Subcutaneous adipose tissue (tissue), 4 donors: Measurements from ENCODE around the gene PCSK6. TPM values are rescaled to one million over a fixed set of nuclear protein-coding genes. Genes with fewer than 3 reads are reported as not detected.

Experiments
- total RNA-seq, 4 donors: library from RNA; depleted of rRNA; stranded (reverse); fragments of >200 nt; gene quantifications; one replicate each; pipeline ENCODE4 v1.1.0, GENCODE V29; 2016
- TF ChIP-seq, protein P1 (sequence below): fragments of 450-650 bp; IDR thresholded peaks from one replicate; pipeline ENCODE4 v1.5.1; 2016; ENCODE audit warnings: low read depth, mild to moderate bottlenecking, control low read depth, antibody characterized with exemption, moderate library complexity

PCSK6 gene
- total RNA-seq, 4 donors from 2014 or later, result 4.4 to 8.7 (median 5.9) TPM

DNA sequence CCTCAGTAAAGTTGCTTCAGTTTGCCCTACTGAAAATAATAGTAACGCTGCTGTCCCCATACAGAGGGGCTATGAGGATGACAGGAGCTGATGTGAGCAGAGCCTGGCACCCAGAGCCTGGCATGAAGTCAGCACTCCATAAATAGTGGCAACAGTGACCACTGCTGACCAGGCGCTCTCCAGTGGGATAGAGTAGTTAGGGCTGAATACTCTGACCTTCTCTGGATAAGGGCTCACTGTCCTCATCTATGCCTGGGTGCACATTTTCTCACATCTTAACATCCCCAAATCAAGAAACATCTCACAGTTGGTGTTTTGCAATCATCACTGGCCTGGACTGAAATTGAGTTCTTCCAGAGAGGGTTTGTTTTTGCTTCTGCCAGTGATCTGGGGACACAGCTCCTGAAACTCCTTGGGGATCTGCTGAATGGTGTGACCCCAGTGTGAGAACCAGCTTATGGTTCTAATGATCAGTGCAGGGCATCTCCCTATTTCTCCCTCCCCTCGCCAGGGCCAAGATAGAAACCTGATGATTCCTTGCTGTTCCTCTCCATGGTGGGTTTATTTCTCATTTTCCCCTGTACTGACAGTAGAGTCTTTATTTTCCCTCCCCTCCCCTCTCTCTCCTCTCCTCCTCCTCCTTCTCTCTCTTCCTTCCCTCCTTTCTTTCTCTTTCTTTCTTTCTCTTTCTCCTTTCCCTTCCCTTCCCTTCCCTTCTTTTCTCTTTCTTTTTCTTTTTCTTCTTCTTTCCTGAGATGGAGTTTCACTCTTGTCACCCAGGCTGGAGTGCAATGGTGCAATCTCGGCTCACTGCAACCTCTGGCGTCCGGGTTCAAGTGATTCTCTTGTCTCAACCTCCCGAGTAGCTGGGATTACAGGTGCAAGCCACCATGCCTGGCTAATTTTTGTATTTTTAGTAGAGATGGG, 3.5 kb upstream of the PCSK6 start:
- TF ChIP-seq, protein P1, sequence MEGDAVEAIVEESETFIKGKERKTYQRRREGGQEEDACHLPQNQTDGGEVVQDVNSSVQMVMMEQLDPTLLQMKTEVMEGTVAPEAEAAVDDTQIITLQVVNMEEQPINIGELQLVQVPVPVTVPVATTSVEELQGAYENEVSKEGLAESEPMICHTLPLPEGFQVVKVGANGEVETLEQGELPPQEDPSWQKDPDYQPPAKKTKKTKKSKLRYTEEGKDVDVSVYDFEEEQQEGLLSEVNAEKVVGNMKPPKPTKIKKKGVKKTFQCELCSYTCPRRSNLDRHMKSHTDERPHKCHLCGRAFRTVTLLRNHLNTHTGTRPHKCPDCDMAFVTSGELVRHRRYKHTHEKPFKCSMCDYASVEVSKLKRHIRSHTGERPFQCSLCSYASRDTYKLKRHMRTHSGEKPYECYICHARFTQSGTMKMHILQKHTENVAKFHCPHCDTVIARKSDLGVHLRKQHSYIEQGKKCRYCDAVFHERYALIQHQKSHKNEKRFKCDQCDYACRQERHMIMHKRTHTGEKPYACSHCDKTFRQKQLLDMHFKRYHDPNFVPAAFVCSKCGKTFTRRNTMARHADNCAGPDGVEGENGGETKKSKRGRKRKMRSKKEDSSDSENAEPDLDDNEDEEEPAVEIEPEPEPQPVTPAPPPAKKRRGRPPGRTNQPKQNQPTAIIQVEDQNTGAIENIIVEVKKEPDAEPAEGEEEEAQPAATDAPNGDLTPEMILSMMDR, result no peak

DNA sequence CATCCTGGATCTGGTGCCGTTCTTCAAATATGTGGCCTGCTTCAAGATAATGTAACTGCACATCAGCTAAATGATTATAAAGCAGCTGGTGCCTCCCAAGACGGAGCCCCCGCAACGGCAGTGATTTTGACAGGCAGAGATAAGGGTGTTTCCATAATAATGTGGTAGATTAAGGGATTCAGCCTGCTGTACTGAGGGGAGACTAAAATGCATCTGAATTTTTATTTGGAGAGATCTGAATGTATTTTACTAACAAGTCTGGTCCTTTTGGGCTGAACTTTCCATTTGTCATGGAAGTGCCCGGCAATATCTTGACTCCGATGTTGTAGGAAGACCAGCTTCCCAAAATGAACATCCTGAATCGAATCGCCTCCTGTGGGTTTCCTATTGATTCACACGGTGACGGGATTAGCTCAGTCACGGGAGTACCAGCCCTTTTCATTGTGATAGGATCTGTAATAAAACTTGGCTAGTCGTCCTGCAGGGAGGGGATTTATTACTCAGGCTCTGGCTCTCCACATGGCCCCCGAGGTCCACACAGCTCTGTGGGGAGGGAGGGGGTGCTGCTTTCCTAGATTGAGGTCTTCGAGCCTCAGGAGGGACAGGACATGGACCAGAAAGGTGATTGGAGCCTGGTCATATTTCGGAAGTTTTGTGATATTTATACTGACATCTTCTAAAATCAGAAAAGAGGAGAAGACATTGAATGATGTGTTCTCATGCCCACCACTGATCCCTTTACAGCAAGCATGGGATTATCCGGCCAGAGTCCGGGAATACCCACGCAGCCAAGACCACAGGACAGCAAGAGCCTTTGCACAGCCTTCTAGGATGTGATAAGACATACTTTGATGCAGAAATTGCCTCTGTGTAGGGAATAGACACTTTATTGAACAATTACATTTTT, 2.5 kb upstream of the PCSK6 start:
- TF ChIP-seq, protein P1, result no peak

DNA sequence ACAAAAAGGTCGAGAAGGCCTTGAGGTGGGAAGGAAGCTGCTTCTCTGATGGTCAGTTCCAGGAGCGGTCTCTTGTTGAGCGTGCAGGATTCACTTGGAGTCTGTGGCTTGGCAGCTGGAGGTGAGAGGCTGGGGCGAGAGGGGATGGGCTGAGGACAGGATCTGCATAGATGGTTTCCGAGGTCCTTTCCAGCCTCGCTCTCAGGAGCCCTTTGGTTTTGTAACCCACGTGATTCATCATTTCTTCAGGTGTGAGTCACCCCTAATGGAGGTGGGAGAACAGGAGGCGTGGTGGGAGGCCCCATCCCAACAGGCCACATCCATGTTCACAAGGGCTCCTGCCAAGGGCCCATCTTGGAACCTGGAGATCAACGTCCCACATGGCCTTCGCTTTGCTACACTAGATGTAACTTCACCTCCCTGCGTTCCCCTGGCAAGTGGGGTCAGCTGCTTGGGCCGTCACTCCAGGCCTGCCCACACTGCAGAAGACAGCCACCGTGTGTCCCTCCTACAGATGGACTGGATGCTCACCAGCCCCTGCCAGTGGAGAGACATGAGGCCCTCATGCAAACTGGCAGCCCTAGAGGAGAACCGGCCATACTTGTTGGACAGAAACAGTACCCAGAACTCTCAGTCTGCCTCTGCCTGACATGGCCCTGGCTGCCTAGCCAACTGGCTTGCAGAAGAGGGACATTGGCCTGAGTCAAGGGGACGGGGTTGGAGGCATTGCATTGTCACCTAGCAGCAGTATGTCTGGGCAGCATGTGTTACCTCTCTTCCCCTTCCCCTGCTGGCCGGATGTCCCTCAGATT, 1.6 kb upstream of the PCSK6 start:
- TF ChIP-seq, protein P1, result no peak

DNA sequence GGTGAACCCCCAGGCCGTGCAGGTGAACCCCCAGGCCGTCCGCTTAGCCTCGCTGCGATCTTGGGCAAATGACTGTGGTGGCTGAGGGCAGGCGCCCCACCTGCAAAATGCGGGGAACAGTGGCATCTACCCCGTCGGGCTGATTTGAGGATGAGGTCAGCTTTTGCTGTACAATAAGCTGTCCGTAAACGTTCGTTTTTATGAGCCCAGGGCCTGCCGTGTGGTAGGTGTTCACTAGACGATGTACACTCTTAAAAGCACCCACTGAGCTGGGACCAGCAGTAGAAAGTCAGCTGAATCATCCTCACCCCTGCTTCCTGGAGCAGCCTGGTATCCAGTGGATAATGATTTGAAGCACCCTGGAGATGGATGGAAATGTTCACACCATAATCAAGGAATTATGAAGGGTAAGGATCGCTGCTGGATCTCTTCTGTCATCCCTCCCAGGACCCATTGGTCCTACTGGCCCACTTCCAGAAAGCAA, 943 bp upstream of the PCSK6 start:
- TF ChIP-seq, protein P1, result no peak

DNA sequence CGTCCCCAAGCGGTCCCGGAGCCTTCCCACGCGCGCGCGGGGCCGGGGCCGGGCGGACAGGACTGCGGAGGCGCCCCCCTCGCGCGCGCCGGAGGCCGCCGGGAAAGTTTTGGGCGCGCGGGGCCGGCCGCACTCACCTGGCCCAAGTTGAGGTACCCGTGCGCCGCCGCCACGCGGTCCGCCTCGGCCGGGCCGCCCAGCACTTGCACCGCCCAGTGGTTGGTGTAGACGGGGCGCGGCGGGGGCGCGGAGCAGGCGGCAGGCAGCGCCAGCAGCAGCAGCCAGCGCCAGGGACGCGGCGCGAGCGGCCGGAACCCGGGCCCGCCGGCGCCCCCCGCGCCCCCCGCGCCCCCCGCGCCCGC, 289 bp downstream of the PCSK6 start:
- TF ChIP-seq, protein P1, result no peak

DNA sequence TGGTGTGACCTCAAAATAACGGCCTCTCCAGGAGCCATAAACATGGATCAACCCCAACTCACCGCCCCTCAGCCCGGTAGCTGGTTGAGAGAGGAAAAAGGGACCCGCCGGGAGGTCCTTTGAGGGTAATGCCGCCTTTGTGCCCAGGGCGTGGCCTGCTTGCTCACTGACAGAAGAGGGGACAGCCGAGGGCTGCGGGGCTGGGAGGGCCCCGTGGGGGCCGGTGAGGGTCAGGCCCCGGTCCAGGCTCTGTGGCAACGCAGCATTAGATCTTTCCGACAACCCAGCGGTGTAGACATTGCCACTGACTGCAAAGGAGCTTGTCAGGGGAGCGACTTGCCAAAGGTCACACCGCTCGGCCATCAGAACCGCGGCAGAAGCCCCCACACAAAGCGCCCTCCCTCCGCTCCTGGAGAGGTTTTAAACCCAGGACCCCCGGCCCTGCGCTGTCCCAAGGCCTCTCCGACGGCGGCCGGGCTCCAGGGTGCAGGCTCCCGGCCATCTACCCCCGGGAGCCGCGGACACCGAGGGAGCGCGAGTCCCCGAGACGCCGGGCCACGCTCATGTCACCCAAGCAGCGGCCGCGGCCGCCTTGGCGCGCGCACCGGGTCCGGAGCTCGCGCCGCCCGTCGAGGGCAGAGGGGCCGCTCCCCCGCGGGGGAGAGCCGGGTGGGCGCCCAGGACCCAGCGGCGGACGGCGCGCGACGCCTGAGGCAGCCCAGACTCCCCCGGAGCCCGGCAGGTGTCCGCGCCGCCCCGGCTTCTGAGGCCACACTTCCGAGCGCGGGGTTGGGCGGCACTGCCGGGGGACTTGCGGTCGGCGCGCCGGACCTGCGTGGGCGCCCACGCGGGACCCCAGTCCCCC, 975 bp downstream of the PCSK6 start:
- TF ChIP-seq, protein P1, result no peak
